Esophagus squamous epithelium (tissue), 4 donors: ENCODE data around the gene DUOXA2.

Experiments
- CTCF ChIP-seq, 6 experiments: fragments of 450-650 bp in 4 of 6; fragments of 200-600 bp in 2 of 6; sonication (generic) in 2 of 6; IDR thresholded peaks; one replicate each; pipeline ENCODE4 v1.5.1; 2016 to 2019; ENCODE audit warnings: antibody characterized with exemption in 6 of 6, mild to moderate bottlenecking in 4 of 6, moderate library complexity in 4 of 6
- POLR2A ChIP-seq, 4 donors: fragments of 450-650 bp; IDR thresholded peaks; one replicate each; pipeline ENCODE4 v1.6.1; 2017; ENCODE audit warnings: antibody characterized with exemption in 4 of 4, mild to moderate bottlenecking in 4 of 4, moderate library complexity in 3 of 4

GRCh38 chr15:45120081-45120972, 6.2 kb downstream of the DUOXA2 start:
- TF ChIP-seq POLR2A (IDR thresholded peaks at IDR 0.05) (no peak), CTCF (IDR thresholded peaks at IDR 0.05) (no peak)
